ENCODE results near the gene CST11.

Gene CST11

DNA sequence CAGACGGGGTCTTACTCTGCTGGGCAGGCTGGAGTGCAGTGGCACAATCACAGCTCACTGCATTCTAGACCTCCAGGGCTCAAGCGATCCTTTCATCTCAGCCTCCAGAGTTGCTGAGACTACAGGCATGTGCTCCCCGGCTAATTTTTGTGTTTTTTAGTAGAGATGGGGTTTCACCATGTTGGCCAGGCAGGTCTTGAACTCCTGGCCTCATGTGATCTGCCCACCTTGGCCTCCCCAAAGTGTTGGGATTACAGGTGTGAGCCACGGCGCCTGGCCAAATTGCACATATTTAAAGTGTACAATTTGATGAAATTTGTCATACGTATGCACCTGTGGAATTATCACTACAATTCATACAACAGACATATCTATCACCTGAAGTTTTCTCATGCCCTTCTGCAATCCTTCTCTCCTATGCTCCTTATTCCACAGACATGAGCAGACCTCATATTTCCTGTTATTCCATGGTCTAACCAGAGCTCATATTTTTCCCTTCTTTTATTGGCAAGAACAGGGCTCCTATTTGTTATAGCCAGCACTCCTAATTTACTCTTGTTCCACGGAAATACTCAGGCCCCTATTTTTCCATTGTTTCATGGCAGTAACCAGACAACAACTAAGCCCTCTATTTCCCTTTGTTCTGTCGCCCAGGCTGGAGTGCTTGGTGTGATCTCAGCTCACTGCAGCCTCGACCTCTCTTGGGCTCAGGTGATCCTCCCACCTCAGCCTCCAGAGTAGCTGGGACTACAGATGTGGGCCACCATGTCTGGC is 15.4 kb downstream of the CST11 start:
- no peak overlapping the region for H3K4me3 ChIP-seq (ENCODE audit: low read depth, low read length)
- no peaks in the 10 kb centered on the region for H3K36me3 ChIP-seq (replicated peaks)
- H3K27ac ChIP-seq: no peak overlapping the region
- in situ Hi-C loops (cut with HindIII; ENCODE audit: low pct_ligation_motif_present, low sequenced_read_pairs): no loop called here
- TF ChIP-seq, protein P1, sequence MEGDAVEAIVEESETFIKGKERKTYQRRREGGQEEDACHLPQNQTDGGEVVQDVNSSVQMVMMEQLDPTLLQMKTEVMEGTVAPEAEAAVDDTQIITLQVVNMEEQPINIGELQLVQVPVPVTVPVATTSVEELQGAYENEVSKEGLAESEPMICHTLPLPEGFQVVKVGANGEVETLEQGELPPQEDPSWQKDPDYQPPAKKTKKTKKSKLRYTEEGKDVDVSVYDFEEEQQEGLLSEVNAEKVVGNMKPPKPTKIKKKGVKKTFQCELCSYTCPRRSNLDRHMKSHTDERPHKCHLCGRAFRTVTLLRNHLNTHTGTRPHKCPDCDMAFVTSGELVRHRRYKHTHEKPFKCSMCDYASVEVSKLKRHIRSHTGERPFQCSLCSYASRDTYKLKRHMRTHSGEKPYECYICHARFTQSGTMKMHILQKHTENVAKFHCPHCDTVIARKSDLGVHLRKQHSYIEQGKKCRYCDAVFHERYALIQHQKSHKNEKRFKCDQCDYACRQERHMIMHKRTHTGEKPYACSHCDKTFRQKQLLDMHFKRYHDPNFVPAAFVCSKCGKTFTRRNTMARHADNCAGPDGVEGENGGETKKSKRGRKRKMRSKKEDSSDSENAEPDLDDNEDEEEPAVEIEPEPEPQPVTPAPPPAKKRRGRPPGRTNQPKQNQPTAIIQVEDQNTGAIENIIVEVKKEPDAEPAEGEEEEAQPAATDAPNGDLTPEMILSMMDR (IDR thresholded peaks at IDR 0.05; ENCODE audit: low read depth, low read length, missing control alignments): no peak
- no peak for DNase-seq
- H3K27me3 ChIP-seq (replicated peaks): no peaks in the 10 kb centered on the region

DNA sequence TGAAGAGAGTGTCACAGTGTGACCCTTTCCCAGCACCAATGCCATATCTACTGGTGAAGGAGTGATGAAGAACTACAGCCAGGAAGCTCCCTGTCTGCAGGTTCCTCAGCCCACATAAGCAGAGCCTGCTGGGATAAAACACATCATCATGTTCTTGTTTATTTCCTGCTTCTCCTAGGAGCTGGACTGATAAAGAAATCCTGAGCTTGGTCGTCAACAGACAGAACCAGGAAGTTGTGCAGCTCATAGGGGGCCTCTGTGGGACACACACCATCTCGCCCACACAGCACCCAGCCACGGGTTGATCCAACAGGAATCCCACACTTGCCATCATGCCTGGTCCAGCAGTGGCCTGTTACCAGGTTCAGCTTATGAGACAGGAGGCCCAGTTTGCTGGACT is 16.0 kb downstream of the CST11 start:
- in situ Hi-C loops (cut with HindIII; ENCODE audit: low pct_ligation_motif_present, low sequenced_read_pairs): no loop called here
- no peak overlapping the region for H3K4me3 ChIP-seq (ENCODE audit: low read depth, low read length)
- H3K27ac ChIP-seq: no peak overlapping the region
- DNase-seq: peak; percentile 33
- no peaks in the 10 kb centered on the region for H3K27me3 ChIP-seq (replicated peaks)
- no peaks in the 10 kb centered on the region for H3K36me3 ChIP-seq (replicated peaks)
- TF ChIP-seq, protein P1 (IDR thresholded peaks at IDR 0.05; ENCODE audit: low read depth, low read length, missing control alignments): no peak

DNA sequence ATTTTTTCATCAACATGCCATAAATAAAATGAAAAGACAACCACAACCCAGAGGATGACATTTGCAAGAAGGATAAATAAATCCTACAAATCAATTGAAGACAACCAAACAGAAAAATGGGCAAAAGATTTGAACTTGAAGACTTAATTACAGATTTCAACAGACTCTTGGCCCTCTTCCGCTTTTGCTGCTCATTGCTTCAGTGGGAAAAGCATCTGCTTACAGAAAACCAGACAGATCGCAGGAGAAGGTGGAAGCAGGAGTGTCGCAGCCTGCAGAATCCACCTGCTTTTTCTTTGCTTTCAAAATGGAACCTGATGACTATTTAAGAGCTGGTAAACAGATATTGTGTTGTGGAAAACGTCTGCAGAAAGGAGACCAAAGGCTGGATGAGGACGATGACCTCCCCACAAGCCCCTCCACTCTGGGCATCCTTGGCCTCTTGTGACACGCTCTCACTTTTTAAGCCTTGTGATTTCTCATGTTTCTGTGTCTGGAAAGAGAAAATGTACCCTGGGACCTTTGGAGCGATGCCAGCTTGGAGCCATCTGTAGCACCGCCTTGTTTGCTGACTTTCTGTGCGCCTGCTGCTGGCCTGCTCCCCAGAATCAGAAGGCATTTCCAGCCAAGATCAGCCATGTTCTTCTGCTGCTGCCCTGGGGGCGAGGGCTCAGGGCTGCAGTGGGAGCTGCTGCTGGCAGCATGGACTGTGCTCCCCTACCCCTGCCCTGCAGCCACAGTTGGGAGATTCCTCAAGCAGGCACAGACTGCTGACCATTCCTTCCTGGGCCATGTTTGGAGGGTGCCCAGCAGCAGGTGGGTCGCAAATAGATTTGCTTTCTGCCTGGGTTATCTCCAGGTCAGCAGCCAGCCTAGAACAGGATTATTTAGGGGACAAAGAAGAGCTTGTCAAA is 16.8 kb downstream of the CST11 start:
- in situ Hi-C loops (cut with HindIII; ENCODE audit: low pct_ligation_motif_present, low sequenced_read_pairs): no loop called here
- Histone ChIP-seq H3K36me3 (replicated peaks) (no peaks in the 10 kb centered on the region), H3K27ac (no peak overlapping the region), H3K4me3 (ENCODE audit: low read depth, low read length) (no peak overlapping the region), H3K27me3 (replicated peaks) (no peaks in the 10 kb centered on the region)
- TF ChIP-seq, protein P1 (IDR thresholded peaks at IDR 0.05; ENCODE audit: low read depth, low read length, missing control alignments): no peak
- DNase-seq: no peak

DNA sequence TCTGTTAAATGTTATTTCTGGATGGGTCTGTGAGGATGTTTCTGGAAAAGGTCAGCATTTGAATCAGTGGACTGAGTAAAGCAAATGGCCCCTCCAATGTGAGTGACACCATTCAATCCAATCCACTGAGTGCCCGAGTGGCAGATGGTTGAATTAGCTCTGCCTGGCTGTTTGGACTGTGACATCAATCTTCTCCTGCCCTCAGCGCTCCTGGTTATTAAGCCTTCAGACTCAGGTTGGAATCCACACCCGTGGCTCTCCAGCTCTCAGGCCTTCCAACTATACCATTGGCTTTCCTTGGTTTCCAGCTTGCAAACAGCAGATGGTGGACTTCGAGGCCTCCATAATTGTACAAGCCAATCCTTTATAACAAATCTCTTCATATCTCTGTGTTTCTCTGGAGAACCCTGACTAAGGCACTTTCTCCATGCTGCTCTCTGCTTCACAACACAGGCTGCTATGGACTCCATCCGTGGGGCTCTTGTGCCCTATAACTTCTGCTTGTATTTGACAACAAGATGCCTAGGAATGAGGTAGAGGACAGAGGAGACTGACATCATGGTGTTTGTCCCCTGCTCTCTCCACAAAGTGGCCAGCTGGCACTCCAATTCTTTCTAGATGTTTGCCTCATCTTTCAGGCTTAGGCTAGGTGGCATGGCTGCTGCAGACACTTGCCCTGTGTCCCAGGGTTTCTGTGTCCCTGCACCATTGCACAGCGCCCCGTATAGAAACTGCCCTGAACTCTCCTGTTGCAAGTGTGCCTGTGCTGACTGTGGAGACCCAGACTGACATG is 18.0 kb downstream of the CST11 start:
- Histone ChIP-seq H3K36me3 (replicated peaks) (no peaks in the 10 kb centered on the region), H3K27ac (no peak overlapping the region), H3K4me3 (ENCODE audit: low read depth, low read length) (no peak overlapping the region), H3K27me3 (replicated peaks) (no peaks in the 10 kb centered on the region)
- in situ Hi-C loops (cut with HindIII; ENCODE audit: low pct_ligation_motif_present, low sequenced_read_pairs): no loop called here
- TF ChIP-seq, protein P1 (IDR thresholded peaks at IDR 0.05; ENCODE audit: low read depth, low read length, missing control alignments): no peak
- DNase-seq: no peak

DNA sequence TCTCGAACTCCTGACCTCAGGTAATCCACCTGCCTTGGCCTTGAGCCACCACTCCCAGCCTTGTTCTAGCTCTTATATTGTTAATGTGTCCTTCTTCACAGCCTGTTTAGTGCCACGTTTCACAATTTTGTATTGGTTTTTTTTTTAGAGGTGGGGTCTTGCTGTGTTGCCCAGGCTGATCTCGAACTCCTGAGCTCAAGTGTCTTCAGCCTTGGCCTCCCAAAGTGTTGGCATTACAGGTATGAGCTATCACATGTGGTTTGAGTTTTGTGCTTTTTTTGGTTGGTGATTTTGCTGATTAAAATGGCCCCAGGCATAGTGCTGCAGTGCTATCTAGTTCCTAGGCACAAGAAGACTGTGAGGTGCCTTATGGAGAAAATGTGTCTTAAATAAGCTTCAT is 19.0 kb downstream of the CST11 start:
- Histone ChIP-seq H3K36me3 (replicated peaks) (no peaks in the 10 kb centered on the region), H3K4me3 (ENCODE audit: low read depth, low read length) (no peak overlapping the region), H3K27ac (no peak overlapping the region), H3K27me3 (replicated peaks) (no peaks in the 10 kb centered on the region)
- TF ChIP-seq, protein P1 (IDR thresholded peaks at IDR 0.05; ENCODE audit: low read depth, low read length, missing control alignments): no peak
- DNase-seq: no peak
- in situ Hi-C loops (cut with HindIII; ENCODE audit: low pct_ligation_motif_present, low sequenced_read_pairs): no loop called here
